ENCODE measurements around the gene THADA.

THADA gene

DNA sequence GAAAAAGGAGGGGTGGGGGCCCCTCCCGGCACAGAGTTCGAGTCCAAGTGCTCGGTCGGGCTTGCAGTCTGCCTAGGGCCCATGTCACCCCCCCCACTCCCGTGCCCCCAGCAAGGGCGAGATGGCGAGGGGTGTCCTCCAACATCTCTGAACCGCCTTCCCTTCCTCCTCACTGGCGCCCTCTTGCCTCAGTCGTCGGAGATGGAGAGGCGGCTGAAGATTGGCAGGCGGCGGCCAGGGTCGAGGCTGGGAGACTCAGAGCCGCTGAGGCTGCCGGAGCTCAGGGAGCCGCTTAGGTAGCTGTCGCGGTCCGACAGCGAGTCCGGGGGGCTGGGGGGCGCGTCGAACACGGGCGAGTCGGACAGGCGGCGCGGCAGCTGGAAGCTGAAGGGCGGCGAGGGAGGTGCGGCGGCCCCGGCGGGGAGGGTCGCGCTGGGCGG is 371.7 kb downstream of the THADA start:
- H3K27me3 Mint-ChIP-seq (ENCODE audit: low read depth, poor library complexity), result no peaks in the 10 kb centered on the region
- DNase-seq, result peak; percentile 78
- peak overlapping the region; percentile 98 for H3K27ac Mint-ChIP-seq
- H3K4me3 Mint-ChIP-seq, result peak overlapping the region; percentile 93
- peaks cover 9% of the 10 kb centered on the region for H3K36me3 Mint-ChIP-seq (ENCODE audit: low read depth)
- peaks cover 61% of the 10 kb centered on the region for H3K4me1 Mint-ChIP-seq
- TF ChIP-seq CTCF (IDR thresholded peaks at IDR 0.05), result peak; percentile 28
- no peaks in the 10 kb centered on the region for H3K9me3 Mint-ChIP-seq

DNA sequence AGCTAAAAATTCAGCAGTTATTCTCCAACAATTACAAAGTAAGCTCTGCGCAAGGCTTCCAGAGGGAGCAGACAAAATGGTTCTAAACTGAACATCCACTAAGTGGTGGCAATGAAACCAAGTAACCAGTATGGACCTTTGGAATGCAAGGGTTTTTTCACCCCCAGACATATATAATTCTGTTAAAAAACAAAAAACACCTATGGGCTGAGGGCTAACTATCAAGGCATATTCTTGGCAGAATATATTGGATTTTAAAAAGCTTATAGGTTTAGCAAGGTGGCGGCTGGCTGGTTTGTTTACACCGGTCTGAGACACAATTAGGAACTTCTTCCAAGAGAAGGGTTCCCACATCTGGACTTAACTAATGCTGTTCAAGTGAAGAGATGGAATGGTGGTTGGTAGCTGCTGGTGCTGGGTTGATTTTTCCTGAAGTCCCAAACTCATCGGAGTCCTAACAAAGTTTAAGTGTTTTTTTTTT is 372.3 kb downstream of the THADA start:
- DNase-seq, result no peak
- Mint-ChIP-seq H3K27me3 (ENCODE audit: low read depth, poor library complexity) (no peaks in the 10 kb centered on the region), H3K4me1 (peaks cover 64% of the 10 kb centered on the region), H3K36me3 (ENCODE audit: low read depth) (peaks cover 9% of the 10 kb centered on the region), H3K9me3 (no peaks in the 10 kb centered on the region), H3K27ac (peak overlapping the region; percentile 81), H3K4me3 (peak overlapping the region; percentile 93)
- no peak for TF ChIP-seq CTCF (IDR thresholded peaks at IDR 0.05)

- H3K36me3 Mint-ChIP-seq (ENCODE audit: low read depth), result peaks cover 9% of the 10 kb centered on the region
- H3K4me1 Mint-ChIP-seq, result peaks cover 68% of the 10 kb centered on the region
- no peak for TF ChIP-seq CTCF (IDR thresholded peaks at IDR 0.05)
- H3K27me3 Mint-ChIP-seq (ENCODE audit: low read depth, poor library complexity), result no peaks in the 10 kb centered on the region
- peak overlapping the region; percentile 85 for H3K4me3 Mint-ChIP-seq
- no peak for DNase-seq
- peak overlapping the region; percentile 99 for H3K27ac Mint-ChIP-seq
- no peaks in the 10 kb centered on the region for H3K9me3 Mint-ChIP-seq
Measured at GRCh38 chr2:43222475-43223309, 373.1 kb downstream of the THADA start.

DNA sequence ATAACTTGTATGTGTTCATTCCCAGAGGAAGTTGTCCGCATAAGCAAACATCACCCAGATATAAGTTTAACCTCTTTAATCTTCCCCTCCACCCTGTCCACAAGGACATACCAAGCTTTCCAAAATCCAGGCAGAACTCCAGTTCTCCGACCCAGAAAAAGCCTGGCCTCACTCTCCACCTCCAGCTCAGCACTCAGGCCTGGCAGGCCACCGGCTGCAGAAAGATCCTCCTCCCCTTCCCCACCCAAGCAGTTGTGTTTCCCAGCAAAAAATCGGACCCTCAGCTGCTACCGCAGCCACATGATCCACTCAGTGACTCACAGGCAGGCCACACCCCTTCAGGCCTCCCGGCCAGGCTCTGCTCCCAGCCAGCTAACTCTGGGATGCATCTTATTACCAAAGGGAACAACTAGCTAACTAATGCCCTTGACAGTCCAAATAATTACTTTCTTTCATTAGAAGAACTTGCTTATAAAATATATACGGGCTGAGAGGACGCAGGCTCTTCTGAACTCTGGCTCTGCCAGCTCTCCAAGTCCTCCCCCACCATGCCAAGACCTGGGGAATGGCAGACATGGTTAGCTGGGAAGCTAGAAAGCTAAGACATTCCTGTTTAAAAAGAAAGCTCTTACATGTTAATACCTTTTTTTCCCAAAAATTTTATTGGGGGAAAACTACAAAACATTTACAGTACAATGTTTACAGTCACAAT is 373.9 kb downstream of the THADA start:
- no peaks in the 10 kb centered on the region for H3K27me3 Mint-ChIP-seq (ENCODE audit: low read depth, poor library complexity)
- H3K4me1 Mint-ChIP-seq, result peaks cover 70% of the 10 kb centered on the region
- peak overlapping the region; percentile 85 for H3K4me3 Mint-ChIP-seq
- DNase-seq, result peak; percentile 81
- no peak for TF ChIP-seq CTCF (IDR thresholded peaks at IDR 0.05)
- no peaks in the 10 kb centered on the region for H3K9me3 Mint-ChIP-seq
- H3K27ac Mint-ChIP-seq, result peak overlapping the region; percentile 99
- peaks cover 9% of the 10 kb centered on the region for H3K36me3 Mint-ChIP-seq (ENCODE audit: low read depth)

DNA sequence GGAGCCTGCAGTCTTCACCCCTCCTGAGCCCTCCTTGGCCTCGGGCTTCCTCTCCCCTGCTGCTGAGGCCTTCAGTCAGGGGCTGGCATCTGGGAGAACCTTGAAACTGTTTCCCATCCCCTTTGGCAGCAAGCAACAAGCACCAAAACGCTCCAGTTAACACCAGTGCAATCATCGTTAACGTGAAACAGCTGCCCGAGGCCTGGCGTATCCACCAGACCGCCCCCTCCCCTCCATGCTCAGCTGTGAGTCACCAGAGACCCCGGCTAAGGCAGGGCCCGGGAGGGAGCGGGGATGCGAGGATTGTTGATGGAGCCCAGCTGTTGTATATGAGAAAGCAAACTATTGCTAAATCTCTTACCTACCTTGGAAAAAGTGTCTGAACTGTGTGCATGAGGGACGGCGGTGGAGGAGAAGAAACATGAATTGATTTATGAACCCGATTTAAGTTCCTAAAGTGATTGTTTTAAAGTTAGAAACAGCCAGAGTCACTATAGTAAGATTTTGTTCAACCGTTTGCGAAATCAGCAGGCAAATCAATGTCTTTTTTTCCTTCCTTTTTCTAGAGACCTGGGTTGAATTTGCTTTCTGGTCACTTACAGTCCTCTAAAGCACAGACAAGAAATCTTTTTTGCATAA is 374.6 kb downstream of the THADA start:
- Mint-ChIP-seq H3K27me3 (ENCODE audit: low read depth, poor library complexity) (no peaks in the 10 kb centered on the region), H3K4me3 (peak overlapping the region; percentile 85), H3K27ac (peak overlapping the region; percentile 99), H3K9me3 (no peaks in the 10 kb centered on the region), H3K4me1 (peaks cover 70% of the 10 kb centered on the region), H3K36me3 (ENCODE audit: low read depth) (peaks cover 9% of the 10 kb centered on the region)
- DNase-seq, result peak; percentile 75
- TF ChIP-seq CTCF (IDR thresholded peaks at IDR 0.05), result no peak
